Astrocyte of the cerebellum (primary cell): Measurements from ENCODE around the gene MINDY4.

Source experiments
- DNase-seq: peaks from one replicate; pipeline ENCODE4 v3.0.0-alpha.2; 2011; ENCODE audit warnings: low read depth
- H3K4me3 ChIP-seq: 2 replicates; pipeline ENCODE4 v1.5.1; 2011; ENCODE audit warnings: mild to moderate bottlenecking, low read depth, low read length, moderate library complexity
- CTCF ChIP-seq: IDR thresholded peaks from 2 replicates; pipeline ENCODE4 v1.5.1; 2012; ENCODE audit warnings: low read length, low read depth, moderate library complexity, mild to moderate bottlenecking; ENCODE audit errors: missing control alignments
- in situ Hi-C: cut with HindIII; loops from 2 replicates; pipeline ENCODE4 v1.10.0; 2017; ENCODE audit warnings: low sequenced_read_pairs

Gene MINDY4

GRCh38 chr7:30813466-30813865, 42.2 kb downstream of the MINDY4 start:
- no peak overlapping the region for H3K4me3 ChIP-seq
- TF ChIP-seq CTCF = no peak
- no peak for DNase-seq
- in situ Hi-C loops = no loop called here

- no peak overlapping the region for H3K4me3 ChIP-seq
- DNase-seq = no peak
- no peak for TF ChIP-seq CTCF
- in situ Hi-C loops = no loop called here
These were observed 43.6 kb downstream of the MINDY4 start for GRCh38 chr7:30814700-30815387.

GRCh38 chr7:30815388-30815854, 44.2 kb downstream of the MINDY4 start:
- in situ Hi-C loops = no loop called here
- DNase-seq = no peak
- H3K4me3 ChIP-seq = no peak overlapping the region
- TF ChIP-seq CTCF = no peak

- in situ Hi-C loops = no loop called here
- no peak for DNase-seq
- no peak for TF ChIP-seq CTCF
- no peak overlapping the region for H3K4me3 ChIP-seq
These were observed 44.9 kb downstream of the MINDY4 start for GRCh38 chr7:30815951-30816644.

GRCh38 chr7:30816645-30817370, 45.6 kb downstream of the MINDY4 start:
- in situ Hi-C loops = no loop called here
- no peak for DNase-seq
- no peak for TF ChIP-seq CTCF
- H3K4me3 ChIP-seq = no peak overlapping the region

GRCh38 chr7:30817371-30817767, 46.2 kb downstream of the MINDY4 start:
- H3K4me3 ChIP-seq = no peak overlapping the region
- in situ Hi-C loops = no loop called here
- TF ChIP-seq CTCF = no peak
- DNase-seq = no peak
